ENCODE data around the gene MCM6.
"Not testable (repeated sequence)": the region's sequence is repeated elsewhere in the genome, so short reads cannot be mapped to it uniquely, and the experiment has no call there.

MCM6 gene

DNA sequence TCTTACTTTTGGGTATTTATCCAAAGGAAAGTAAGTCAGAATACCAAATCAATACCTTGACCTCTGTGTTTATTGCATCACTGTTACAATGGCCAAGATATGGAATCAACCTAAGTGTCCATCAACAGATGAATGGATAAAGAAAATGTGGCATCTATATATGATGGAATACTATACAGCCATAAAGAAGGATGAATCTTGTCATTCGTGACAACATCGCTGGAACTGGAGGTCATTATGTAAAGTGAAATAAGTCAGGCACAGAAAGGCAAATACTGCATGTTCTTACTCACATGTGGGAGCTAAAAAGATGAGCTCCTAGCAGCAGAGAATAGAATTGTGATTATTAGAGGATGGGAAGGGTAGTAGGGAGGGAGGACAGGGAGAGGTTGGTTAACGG lies 73.9 kb downstream of the MCM6 start:
- TF ChIP-seq, protein P1, sequence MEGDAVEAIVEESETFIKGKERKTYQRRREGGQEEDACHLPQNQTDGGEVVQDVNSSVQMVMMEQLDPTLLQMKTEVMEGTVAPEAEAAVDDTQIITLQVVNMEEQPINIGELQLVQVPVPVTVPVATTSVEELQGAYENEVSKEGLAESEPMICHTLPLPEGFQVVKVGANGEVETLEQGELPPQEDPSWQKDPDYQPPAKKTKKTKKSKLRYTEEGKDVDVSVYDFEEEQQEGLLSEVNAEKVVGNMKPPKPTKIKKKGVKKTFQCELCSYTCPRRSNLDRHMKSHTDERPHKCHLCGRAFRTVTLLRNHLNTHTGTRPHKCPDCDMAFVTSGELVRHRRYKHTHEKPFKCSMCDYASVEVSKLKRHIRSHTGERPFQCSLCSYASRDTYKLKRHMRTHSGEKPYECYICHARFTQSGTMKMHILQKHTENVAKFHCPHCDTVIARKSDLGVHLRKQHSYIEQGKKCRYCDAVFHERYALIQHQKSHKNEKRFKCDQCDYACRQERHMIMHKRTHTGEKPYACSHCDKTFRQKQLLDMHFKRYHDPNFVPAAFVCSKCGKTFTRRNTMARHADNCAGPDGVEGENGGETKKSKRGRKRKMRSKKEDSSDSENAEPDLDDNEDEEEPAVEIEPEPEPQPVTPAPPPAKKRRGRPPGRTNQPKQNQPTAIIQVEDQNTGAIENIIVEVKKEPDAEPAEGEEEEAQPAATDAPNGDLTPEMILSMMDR (conservative IDR thresholded peaks at IDR 0.05): no peak

DNA sequence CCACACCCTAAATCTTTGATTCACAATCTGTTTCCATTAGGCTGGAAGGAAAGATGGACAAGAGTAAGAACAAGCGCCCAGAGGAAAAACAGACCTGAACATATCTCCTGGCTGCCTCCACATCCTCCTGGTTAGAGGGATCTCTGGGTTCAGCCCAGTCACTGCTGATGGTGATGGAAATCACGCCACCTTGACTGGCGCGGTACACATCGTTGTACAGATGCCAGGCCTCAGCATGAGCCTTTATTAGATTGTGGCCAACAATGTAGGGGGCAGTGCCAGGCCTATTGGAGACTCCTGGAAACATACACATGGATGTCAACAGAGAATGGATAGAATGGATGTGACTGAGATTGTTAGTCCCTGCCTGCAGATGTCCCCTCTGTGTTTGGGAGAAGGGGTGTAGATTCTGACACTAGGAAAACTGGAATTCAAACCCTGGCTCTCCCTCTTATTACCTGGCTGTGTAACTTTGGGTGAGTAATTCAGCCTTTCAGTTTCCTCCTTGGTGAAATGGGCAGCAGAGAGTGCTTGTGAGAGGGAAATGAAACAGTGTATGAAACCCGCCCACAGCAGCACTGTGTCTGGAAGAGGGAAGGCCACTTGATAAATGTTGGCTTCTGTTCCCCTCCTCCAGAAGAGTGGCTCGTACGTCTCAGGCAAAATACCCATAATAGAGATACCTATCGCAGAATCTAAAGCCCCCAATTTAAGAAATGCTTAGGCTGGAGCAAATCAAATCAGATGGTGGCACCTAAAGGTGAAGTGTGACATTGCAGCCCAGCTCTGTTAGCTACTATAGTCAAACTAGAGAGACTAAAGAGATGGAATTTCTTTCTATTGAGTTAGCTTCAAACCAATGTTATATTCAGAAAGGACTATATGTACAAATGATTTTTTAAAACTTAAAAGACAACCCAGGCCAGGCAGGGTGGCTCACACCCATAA lies 75.5 kb downstream of the MCM6 start:
- no peak overlapping the region for H3K27ac ChIP-seq
- TF ChIP-seq, protein P1 (conservative IDR thresholded peaks at IDR 0.05): no peak

More for the DNA sequence above, 73.9 kb downstream of the MCM6 start:
- H3K27ac ChIP-seq: no peak overlapping the region

DNA sequence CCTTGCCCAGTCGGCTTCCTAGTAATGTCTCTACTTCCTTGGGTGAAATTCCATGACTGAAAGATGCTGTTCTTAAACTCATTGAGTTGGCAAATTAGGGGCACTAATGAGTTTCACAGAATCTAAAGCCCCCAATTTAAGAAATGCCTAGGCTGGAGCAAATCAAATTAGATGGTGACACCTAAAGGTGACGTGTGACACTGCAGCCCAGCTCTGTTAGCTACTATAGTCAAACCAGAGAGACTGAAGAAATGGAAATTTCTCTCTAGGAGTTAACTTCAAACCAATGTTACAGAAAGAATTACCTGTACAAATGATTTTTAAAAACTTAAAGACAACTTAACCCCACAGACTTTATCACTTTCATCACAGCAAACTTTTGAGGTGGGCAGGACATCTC lies 76.5 kb downstream of the MCM6 start:
- no peak overlapping the region for H3K27ac ChIP-seq
- TF ChIP-seq, protein P1 (conservative IDR thresholded peaks at IDR 0.05): no peak

DNA sequence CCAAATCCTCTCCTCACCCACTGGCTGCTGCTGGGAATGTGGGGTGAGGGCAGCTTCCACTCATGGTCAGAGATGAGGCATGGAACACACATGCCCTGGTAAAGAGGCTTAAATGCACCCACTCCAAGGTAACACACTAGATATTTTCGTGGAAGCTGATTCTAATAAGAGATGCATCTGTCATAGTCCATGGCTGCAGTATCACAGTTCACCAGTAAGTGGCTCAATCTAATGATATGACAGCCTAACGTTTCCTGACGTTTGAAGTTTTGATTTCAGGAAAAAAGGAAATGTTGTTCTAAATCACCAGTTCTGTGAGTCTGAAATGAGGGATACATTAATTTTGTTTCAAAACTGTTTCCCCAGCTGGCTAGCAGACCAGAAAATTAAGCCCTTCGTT lies 77.5 kb downstream of the MCM6 start:
- TF ChIP-seq, protein P1 (conservative IDR thresholded peaks at IDR 0.05): peak; percentile 36
- no peak overlapping the region for H3K27ac ChIP-seq

DNA sequence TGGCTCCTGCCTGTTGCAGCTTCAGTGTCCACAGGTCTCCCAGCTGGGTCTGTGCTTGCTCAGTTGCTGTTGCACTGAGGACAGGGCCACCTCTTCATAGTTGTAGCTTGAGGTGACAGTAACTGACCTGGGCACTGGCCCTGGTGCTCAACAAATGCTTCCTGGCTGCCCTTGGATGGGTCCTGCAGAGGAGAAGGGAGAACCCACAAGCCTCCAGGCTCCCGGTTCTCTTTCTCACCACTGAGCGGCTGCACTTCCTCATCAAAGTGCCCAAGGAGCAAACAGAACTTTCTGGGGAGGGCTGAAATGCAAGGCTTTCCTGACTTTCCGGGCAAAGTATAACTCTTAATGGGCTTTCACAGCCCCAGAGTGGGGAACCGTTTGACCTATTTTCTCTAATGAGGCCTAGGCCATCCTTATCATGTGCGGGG lies 78.0 kb downstream of the MCM6 start:
- no peak overlapping the region for H3K27ac ChIP-seq
- TF ChIP-seq, protein P1 (conservative IDR thresholded peaks at IDR 0.05): no peak

DNA sequence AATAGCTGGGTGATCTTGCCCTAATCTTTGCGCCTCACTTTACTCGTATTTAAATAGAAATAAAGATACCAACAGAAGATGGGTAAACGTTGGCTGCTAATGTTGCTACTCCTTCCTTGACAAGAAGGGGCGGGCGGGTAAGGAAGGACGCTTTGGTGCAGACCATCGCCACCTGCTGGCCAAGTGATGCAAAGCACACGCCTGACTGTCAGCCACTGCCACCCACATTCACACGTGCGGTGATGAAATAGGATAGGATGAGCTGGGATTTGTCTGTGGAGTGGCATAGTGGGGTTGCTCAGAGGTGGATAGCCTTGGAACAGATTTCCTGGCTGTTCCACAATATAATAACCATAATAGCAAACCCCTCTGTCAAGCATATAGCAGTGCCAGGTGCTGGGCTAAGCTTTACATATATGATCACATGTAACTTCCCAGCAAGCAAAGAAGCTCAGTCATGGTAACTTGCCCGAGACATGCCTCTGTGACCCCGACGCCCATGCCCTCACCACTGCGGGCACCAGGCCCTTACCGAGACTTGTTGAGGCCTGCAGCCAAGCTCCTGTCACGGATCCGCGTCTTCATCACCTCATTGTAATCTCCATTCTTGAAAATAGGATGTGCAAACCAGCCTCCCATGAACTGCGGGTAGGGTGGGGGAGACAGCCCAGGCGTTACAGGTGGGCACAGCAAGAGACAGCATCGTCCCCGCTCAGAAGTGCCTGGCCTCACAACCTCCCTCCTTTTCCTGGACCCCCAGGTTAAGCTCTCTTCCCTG lies 78.6 kb downstream of the MCM6 start:
- no peak overlapping the region for H3K27ac ChIP-seq
- TF ChIP-seq, protein P1 (conservative IDR thresholded peaks at IDR 0.05): peak; percentile 94

DNA sequence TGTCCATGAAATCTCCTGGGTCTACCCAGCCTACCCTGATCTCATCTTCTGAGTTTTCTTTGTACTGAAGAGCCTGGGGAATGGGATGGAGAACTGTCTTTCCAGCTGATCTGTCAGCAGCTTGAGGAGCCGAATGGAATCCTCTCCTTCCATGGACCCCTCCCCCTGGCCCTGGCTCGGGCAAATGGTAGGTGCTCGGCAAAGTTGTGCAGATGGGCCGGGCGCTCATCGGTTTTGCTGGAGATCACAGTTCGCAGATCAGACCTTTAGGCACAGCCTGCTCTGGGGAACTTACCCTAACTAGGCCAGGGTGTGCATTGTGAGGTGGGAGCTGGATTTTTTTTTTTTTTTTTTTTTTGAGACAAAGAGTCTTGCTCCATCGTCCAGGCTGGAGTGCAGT lies 79.6 kb downstream of the MCM6 start:
- TF ChIP-seq, protein P1 (conservative IDR thresholded peaks at IDR 0.05): no peak
- H3K27ac ChIP-seq: no peak overlapping the region

DNA sequence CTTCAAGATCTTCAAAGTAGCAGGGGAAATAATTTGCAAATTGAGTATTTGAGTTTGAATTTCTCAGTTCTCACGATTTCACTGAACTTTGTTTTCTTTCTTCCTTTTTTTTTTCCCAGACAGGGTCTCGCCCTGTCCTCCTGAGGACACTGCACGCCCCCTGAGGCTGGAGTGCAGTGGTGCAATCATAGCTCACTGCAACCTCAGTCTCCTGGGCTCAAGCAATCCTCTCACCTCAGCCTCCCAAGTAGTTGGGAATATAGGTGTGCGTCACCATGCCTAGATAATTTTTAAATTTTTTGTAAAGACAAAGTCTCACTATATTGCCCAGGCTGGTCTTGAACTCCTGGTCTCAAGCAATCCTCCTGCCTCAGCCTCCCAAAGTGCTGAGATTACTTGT lies 80.6 kb downstream of the MCM6 start:
- H3K27ac ChIP-seq: not testable (repeated sequence)

All from VCaP (cell line).